Measurements from ENCODE around the gene NSRP1.
"Not testable (repeated sequence)": the region's sequence is repeated elsewhere in the genome, so short reads cannot be mapped to it uniquely, and the experiment has no call there.

Gene NSRP1

DNA sequence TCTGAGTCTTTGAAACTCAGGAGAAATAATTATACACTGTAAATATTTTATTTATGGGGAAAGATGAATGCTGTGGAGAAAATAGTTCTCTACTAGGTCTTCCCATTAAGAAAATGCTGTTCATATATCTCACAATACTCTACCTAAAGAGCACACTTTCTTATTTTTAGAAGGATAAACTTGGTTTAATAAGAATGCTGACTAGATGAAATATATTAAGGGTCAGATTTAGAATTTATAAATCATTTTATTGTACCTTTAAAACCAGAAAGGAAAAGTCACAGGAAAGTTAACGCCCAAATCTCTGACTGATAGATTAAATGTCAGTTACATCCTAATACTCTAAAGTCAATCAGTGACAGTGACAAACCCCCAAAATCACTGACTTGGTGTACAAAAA is 70.1 kb downstream of the NSRP1 start:
- H3K4me1 Mint-ChIP-seq: peaks cover 7% of the 10 kb centered on the region

DNA sequence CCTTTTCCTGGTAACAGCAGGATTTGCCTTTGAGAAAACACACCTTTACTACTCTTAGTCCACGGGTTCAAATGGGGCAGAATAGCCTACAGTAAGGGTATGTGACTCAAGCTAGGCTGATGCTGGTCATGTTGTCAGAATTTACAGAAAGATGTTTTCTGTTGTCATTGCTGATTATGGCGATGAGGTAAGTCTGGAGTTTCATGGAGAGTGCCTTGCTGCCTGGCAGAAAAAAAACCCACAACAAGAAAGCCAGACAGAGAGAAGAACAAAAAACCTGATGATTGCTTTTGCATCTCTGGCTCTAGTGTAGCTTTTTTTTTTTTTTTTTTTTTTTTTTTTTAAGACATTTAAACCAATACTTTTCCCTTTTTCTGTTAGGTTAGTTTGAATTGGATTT is 71.0 kb downstream of the NSRP1 start:
- H3K4me3 Mint-ChIP-seq: no peak overlapping the region
- peaks cover 27% of the 10 kb centered on the region for H3K36me3 Mint-ChIP-seq (ENCODE audit: low read depth)
- no peaks in the 10 kb centered on the region for H3K27me3 Mint-ChIP-seq
- DNase-seq: no peak
- H3K27ac Mint-ChIP-seq: no peak overlapping the region
- no peak for ATAC-seq
- H3K4me1 Mint-ChIP-seq: peaks cover 7% of the 10 kb centered on the region
- H3K9me3 Mint-ChIP-seq: no peaks in the 10 kb centered on the region

More for the DNA sequence above, 70.1 kb downstream of the NSRP1 start:
- peaks cover 29% of the 10 kb centered on the region for H3K36me3 Mint-ChIP-seq (ENCODE audit: low read depth)
- DNase-seq (no peak), ATAC-seq (no peak)
- no peaks in the 10 kb centered on the region for H3K27me3 Mint-ChIP-seq
- no peaks in the 10 kb centered on the region for H3K9me3 Mint-ChIP-seq
- no peak overlapping the region for H3K4me3 Mint-ChIP-seq
- no peak overlapping the region for H3K27ac Mint-ChIP-seq

DNA sequence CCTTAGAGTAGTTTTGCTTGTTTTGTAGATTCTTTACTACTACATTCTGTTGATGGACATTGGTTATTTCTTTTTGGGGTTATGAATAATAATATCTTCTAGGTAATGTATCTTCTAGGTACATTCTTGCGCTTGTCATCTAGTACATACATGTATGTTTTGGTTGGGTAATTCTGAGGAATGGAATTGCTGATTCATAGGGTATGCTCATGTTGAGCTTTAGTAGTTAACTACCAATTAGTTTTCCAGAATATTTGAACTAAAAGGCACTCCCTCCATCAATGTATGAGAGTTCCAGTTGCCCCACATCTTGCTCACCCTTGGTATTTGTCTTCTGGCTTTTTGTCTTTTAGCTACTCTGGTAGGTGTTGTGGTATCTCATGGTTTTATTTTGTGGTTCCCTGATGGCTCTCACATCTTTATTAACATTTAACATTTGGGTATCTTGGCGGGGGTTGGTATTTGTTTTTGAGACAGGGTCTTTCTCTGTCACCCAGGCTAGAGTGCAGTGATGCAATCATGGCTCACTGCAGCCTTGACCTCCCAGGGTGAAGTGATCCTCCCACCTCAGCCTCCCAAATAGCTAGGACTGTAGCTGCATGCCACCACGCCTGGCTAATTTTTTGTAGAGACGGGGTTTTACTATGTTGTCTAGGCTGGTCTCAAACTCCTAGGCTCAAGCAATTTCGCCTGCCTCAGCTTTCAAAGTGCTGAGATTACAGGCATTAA is 71.8 kb downstream of the NSRP1 start:
- Mint-ChIP-seq H3K4me1 (peaks cover 7% of the 10 kb centered on the region), H3K9me3 (no peaks in the 10 kb centered on the region), H3K4me3 (no peak overlapping the region), H3K27me3 (no peaks in the 10 kb centered on the region), H3K27ac (no peak overlapping the region), H3K36me3 (ENCODE audit: low read depth) (peaks cover 23% of the 10 kb centered on the region)
- ATAC-seq (peak; percentile 36), DNase-seq (no peak)

DNA sequence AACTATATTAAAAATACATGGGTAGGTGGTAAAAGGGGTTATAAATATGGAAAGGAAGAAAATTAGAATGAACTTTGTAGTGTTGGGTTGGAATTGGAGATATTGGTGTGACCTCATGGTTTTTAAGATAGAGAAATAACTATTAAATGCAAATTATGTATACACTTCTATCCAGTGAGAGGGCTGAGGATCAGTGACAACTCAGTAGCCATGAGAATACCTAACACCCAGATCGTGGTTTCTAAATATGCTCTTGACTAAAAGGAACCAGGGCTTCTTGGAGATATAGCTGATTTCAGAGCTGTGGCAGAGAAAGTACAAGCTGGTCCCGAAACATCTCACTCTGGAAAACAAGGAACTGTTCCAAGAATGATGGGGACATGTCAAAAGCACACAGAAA is 74.5 kb downstream of the NSRP1 start:
- H3K27me3 Mint-ChIP-seq: no peaks in the 10 kb centered on the region
- H3K4me1 Mint-ChIP-seq: peaks cover 7% of the 10 kb centered on the region
- peaks cover 7% of the 10 kb centered on the region for H3K36me3 Mint-ChIP-seq (ENCODE audit: low read depth)
- H3K4me3 Mint-ChIP-seq: no peak overlapping the region
- no peak overlapping the region for H3K27ac Mint-ChIP-seq
- no peaks in the 10 kb centered on the region for H3K9me3 Mint-ChIP-seq
- ATAC-seq (no peak), DNase-seq (no peak)

DNA sequence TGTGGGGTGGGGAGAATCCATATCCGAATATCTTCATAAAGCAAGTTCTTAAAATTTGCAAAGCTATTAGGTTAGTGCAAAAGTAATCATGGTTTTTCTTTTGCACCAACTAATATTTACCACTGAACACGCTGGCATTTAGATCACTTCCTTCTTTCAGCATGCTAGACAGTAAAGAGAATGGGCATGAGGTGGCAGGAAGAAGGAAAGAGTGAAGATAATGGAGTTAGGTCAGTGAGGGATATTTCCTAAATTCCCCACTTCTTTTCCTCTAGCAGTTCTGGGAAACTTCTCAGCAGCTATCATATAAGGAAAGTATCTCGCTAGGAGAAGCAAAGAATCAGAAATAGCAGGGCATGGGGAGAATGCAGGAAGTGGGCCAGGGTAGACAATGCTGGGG is 79.9 kb downstream of the NSRP1 start:
- DNase-seq (no peak), ATAC-seq (no peak)
- Mint-ChIP-seq H3K27ac (no peak overlapping the region), H3K4me3 (no peak overlapping the region), H3K36me3 (ENCODE audit: low read depth) (no peaks in the 10 kb centered on the region), H3K4me1 (no peaks in the 10 kb centered on the region), H3K27me3 (peaks cover 10% of the 10 kb centered on the region), H3K9me3 (no peaks in the 10 kb centered on the region)

DNA sequence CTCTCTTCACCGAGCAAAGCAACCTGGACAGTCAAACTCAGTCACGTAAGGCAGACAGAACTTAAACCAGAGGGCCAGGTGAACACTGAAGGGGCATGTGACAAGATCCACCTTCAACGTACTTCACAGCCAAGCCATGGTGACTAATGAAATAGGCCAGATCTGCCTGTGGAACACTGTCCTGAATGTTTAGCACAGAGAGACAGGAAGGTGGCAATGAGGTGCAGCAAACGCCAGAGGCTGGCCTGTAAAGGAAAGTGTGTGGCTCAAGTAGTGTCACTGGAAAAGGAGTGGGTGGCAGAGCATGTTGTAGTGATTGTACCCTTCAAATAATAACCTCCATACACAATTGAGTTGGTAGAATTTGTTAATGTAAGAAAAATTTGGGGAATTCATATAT is 80.8 kb downstream of the NSRP1 start:
- DNase-seq (no peak), ATAC-seq (no peak)
- H3K27ac Mint-ChIP-seq: no peak overlapping the region
- H3K36me3 Mint-ChIP-seq (ENCODE audit: low read depth): no peaks in the 10 kb centered on the region
- H3K27me3 Mint-ChIP-seq: peaks cover 15% of the 10 kb centered on the region
- no peaks in the 10 kb centered on the region for H3K4me1 Mint-ChIP-seq
- H3K4me3 Mint-ChIP-seq: no peak overlapping the region
- H3K9me3 Mint-ChIP-seq: no peaks in the 10 kb centered on the region

DNA sequence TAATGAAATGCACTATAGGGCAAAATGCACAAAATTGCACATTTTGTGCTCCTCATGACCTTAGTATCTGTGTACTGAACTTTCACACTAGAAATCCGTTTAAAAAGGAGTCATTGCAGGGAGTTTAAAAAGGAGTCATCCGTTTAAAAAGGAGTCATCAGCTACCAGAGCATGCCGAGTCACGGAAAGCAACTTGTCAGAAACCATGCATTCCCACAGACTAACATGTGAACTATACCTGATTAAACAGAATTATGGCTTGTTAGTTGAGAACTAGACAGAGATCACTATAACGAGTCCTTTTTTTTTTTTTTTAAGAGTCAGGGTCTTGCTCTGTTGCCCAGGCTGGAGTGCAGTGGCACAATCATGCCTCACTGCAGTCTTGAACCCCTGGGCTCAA is 83.0 kb downstream of the NSRP1 start:
- Mint-ChIP-seq H3K27me3 (peaks cover 15% of the 10 kb centered on the region), H3K4me1 (no peaks in the 10 kb centered on the region), H3K36me3 (ENCODE audit: low read depth) (no peaks in the 10 kb centered on the region), H3K27ac (no peak overlapping the region), H3K9me3 (no peaks in the 10 kb centered on the region), H3K4me3 (no peak overlapping the region)
- no peak for ATAC-seq
- no peak for DNase-seq

DNA sequence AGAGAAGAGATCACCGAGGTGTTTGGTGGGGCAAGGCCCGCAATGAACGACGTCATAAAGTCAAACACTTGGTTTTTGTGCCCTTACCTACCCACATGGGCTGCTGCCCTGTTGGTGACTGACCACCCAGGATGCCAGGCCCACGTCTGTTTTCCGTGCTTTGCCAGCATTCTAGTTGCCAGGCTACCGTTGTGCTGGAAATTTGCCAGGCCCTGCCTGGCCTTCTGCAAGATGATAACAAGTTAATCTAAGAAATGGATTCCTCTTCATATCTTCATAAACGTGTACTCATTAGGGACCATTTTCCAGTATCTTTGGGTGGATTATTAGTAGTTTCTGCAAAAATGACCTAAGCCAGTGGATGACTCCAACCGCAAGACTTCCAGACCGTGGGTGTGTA is 83.5 kb downstream of the NSRP1 start:
- no peak overlapping the region for H3K4me3 Mint-ChIP-seq
- H3K4me1 Mint-ChIP-seq: no peaks in the 10 kb centered on the region
- ATAC-seq (no peak), DNase-seq (no peak)
- H3K27me3 Mint-ChIP-seq: peaks cover 15% of the 10 kb centered on the region
- H3K9me3 Mint-ChIP-seq: no peaks in the 10 kb centered on the region
- H3K27ac Mint-ChIP-seq: no peak overlapping the region
- H3K36me3 Mint-ChIP-seq (ENCODE audit: low read depth): no peaks in the 10 kb centered on the region

DNA sequence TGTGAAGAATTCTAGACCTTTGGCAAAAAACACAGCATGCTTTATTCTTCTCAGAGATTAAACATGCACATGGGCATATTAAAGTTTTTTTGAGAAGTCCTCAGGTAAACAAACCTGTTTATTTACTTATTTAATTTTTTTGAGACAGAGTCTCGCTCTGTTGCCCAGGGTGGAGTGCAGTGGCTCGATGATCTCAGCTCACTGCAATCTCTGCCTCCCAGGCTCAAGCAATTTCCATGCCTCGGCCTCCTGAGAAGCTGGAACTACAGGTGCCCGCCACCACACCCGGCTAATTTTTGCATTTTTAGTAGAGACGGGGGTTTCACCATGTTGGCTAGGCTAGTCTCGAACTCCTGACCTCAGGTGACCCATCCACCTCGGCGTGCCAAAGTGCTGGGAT is 84.0 kb downstream of the NSRP1 start:
- not testable (repeated sequence) for H3K36me3 Mint-ChIP-seq (ENCODE audit: low read depth); H3K4me1 Mint-ChIP-seq; H3K9me3 Mint-ChIP-seq; ATAC-seq; H3K4me3 Mint-ChIP-seq; H3K27ac Mint-ChIP-seq; DNase-seq
- H3K27me3 Mint-ChIP-seq: peaks cover 17% of the 10 kb centered on the region

DNA sequence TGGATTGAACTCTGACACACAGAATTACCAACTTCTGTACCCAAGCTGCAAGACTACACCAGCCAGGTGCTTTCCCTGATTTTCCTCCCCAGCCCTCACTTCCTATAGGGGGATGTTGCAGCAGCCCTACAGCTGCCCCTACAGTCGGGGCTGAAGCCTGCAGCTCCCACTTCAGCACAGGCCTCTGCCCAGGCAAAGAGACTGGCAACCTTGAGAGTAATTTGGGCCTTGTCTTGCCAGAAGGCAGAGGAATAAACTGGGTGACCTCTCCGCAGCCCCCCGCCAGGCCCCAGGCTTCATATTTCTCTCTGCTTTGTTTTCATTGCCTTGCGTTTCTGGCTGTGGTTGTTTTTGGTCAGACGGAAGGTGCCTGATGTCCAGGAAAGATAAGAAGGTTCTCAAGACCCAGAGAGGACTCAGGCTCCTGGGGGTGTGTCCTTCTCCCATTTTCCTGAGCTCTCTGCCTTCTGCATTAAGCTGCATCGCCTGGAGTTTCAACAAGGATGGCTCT is 86.9 kb downstream of the NSRP1 start:
- Mint-ChIP-seq H3K36me3 (ENCODE audit: low read depth) (no peaks in the 10 kb centered on the region), H3K4me1 (peaks cover 9% of the 10 kb centered on the region), H3K27me3 (peaks cover 25% of the 10 kb centered on the region), H3K27ac (no peak overlapping the region), H3K9me3 (no peaks in the 10 kb centered on the region), H3K4me3 (no peak overlapping the region)
- DNase-seq (no peak), ATAC-seq (no peak)

DNA sequence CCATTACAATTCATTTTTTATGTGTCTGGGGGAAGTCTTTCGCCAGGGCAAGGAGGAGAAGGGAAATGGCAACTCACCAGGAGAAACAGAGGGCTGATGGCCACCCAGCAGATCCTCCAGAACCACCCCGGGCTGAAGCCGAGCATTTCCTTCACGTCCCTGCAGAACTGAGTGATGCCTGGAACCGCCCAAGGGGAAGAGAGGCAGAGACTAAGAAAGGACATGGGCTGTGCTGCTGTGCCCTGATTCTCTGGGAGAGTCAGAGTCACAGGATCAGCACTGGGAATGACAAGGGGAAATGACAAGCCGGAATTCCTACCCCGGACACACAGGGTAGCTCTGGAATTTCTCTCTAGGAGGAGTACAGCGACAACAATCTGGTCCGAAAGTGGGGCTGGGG is 91.0 kb downstream of the NSRP1 start:
- H3K4me1 Mint-ChIP-seq: peaks cover 11% of the 10 kb centered on the region
- H3K9me3 Mint-ChIP-seq: no peaks in the 10 kb centered on the region
- H3K4me3 Mint-ChIP-seq: no peak overlapping the region
- no peak for ATAC-seq
- peaks cover 10% of the 10 kb centered on the region for H3K27me3 Mint-ChIP-seq
- DNase-seq: no peak
- no peak overlapping the region for H3K27ac Mint-ChIP-seq
- no peaks in the 10 kb centered on the region for H3K36me3 Mint-ChIP-seq (ENCODE audit: low read depth)

DNA sequence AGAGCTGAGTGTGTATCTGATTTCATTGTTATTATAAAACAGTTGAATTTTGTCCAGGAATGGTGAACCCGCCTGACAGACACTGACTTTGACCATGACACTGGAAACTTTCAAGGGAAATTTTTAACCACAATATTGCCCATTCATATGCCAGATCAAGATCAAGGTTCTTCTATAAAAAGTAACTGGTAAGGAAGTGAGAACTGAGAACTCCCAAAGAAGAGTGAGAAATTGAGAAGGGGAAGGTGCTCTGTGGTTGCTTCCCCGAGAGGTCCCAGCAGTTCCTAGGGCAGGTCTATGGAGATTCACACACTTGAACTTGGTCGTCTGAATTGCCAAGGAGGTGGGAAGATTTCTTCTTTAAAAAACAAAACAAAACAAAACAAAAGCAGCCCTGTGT is 91.6 kb downstream of the NSRP1 start:
- no peak overlapping the region for H3K27ac Mint-ChIP-seq
- ATAC-seq (no peak), DNase-seq (no peak)
- peaks cover 10% of the 10 kb centered on the region for H3K27me3 Mint-ChIP-seq
- H3K4me3 Mint-ChIP-seq: no peak overlapping the region
- H3K9me3 Mint-ChIP-seq: no peaks in the 10 kb centered on the region
- no peaks in the 10 kb centered on the region for H3K36me3 Mint-ChIP-seq (ENCODE audit: low read depth)
- peaks cover 11% of the 10 kb centered on the region for H3K4me1 Mint-ChIP-seq

DNA sequence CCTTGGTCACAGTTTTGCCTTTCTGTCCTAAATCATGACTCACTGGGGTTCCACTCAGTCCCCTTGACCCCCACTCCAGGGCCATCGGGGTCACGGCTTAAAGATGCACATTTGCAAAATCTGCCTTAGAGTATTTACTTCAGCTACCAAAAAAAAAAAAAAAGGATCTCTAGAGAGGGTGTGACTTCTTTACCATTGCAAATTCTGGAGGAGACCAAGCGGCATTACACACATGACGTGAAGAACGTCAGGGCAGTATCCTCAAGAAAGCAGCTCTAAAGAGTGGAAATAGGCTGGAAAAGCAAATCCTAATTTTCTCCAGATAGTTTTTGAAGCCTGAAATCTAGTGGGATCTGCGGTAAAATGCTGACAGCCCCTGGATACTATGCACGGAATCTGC is 93.3 kb downstream of the NSRP1 start:
- H3K4me3 Mint-ChIP-seq: no peak overlapping the region
- peaks cover 11% of the 10 kb centered on the region for H3K4me1 Mint-ChIP-seq
- peaks cover 10% of the 10 kb centered on the region for H3K27me3 Mint-ChIP-seq
- ATAC-seq (no peak), DNase-seq (no peak)
- no peak overlapping the region for H3K27ac Mint-ChIP-seq
- H3K36me3 Mint-ChIP-seq (ENCODE audit: low read depth): no peaks in the 10 kb centered on the region
- H3K9me3 Mint-ChIP-seq: no peaks in the 10 kb centered on the region

DNA sequence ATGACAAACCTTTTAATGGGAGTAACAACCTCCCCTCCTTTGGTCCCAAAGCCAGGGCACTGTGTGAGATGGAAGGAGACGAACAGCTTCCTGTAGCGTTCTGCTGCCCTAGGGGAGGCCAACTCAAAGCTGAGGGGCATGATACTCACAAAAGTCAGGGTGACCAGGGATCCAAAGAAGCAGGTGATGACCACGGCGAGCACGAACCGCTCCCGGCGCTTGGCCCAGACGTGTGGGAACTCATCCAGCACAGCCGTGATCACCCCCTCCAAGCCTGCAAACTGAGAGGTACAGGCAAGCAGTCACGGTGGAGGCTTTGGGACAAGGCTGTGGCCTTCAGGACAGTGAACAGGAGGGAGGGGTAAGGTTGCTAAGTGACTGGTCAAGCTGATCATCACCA is 93.8 kb downstream of the NSRP1 start:
- H3K27ac Mint-ChIP-seq: no peak overlapping the region
- peaks cover 10% of the 10 kb centered on the region for H3K27me3 Mint-ChIP-seq
- ATAC-seq: no peak
- no peaks in the 10 kb centered on the region for H3K9me3 Mint-ChIP-seq
- H3K4me1 Mint-ChIP-seq: peaks cover 11% of the 10 kb centered on the region
- no peak for DNase-seq
- no peaks in the 10 kb centered on the region for H3K36me3 Mint-ChIP-seq (ENCODE audit: low read depth)
- H3K4me3 Mint-ChIP-seq: no peak overlapping the region

DNA sequence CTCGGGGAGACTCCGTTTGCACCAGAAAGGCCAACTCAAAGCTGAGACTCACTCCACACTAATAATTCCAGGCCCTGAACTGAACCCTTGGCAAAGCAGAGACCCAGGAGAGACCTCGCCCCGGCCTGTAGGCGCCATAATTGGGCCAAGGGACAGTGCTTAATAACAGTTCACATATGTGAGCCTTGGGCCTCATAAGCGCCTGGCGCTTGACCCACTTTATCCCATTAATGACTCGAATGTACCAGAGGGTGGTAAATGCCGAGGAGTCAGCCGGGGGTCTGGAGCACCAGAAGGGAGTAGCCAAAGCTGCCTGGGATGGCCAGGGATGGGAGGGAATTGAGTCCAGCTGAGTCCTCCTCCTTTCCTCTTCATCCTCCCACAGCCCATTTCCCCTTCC is 94.3 kb downstream of the NSRP1 start:
- Mint-ChIP-seq H3K4me1 (peaks cover 11% of the 10 kb centered on the region), H3K4me3 (no peak overlapping the region), H3K27me3 (peaks cover 8% of the 10 kb centered on the region), H3K27ac (no peak overlapping the region), H3K9me3 (no peaks in the 10 kb centered on the region), H3K36me3 (ENCODE audit: low read depth) (no peaks in the 10 kb centered on the region)
- no peak for ATAC-seq
- no peak for DNase-seq

DNA sequence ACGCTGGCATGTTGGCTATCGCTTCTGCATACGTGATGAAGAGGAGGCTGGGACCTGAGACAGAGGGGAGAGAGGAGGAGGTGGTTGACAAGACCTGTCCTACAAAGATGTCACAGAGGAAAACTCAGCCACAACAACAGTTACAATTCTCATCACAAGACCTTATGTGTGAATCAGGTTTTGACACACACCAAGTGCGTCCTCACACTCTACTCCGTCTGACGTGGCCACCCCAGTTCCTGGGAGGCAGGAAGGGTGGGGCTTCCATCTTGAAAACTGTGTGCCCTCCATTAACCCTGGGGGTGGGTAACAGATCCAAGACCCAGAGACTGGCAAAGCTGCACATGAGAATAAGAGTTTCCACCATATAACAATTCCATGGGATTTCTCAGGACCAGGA is 94.8 kb downstream of the NSRP1 start:
- no peak for DNase-seq
- H3K27ac Mint-ChIP-seq: no peak overlapping the region
- no peak overlapping the region for H3K4me3 Mint-ChIP-seq
- H3K4me1 Mint-ChIP-seq: peaks cover 11% of the 10 kb centered on the region
- peaks cover 8% of the 10 kb centered on the region for H3K27me3 Mint-ChIP-seq
- no peaks in the 10 kb centered on the region for H3K36me3 Mint-ChIP-seq (ENCODE audit: low read depth)
- no peak for ATAC-seq
- no peaks in the 10 kb centered on the region for H3K9me3 Mint-ChIP-seq

Data from activated naive CD8-positive, alpha-beta T cell treated with anti-CD3 and anti-CD28 coated beads, Interleukin-2, amount 50 U/mL, for 24 hours (primary cell).